ENCODE data around the gene MCM7.
"Not testable (repeated sequence)": the region's sequence is repeated elsewhere in the genome, so short reads cannot be mapped to it uniquely, and the experiment has no call there.

MCM7 gene

GRCh38 chr7:100101016-100101862, at the start of gene MCM7, which contains the start of gene AP4M1:
Gene MCM7, minus strand, starts transcription at chr7:100101397. Its CDS starts 103 bp downstream, at chr7:100101294.
Gene AP4M1, plus strand, starts transcription at chr7:100101643. Its CDS starts 72 bp downstream, at chr7:100101715.
- DNase-seq (ENCODE audit: low spot score): peak; percentile 99

GRCh38 chr7:100148559-100149328, 47.5 kb upstream of the MCM7 start, which contains the start of gene LAMTOR4:
Gene LAMTOR4, plus strand, starts transcription at chr7:100148918. Its CDS starts 55 bp downstream, at chr7:100148973.
- DNase-seq (ENCODE audit: low spot score): peak; percentile 100

GRCh38 chr7:100148225-100148558, 47.0 kb upstream of the MCM7 start:
- no peak for DNase-seq (ENCODE audit: low spot score)

- no peak for DNase-seq (ENCODE audit: low spot score)
Measured at GRCh38 chr7:100147278-100147677, 46.1 kb upstream of the MCM7 start.

- not testable (repeated sequence) for DNase-seq (ENCODE audit: low spot score)
Measured at GRCh38 chr7:100146350-100146749, 45.2 kb upstream of the MCM7 start.

- DNase-seq (ENCODE audit: low spot score): no peak
Measured at GRCh38 chr7:100142461-100142860, 41.3 kb upstream of the MCM7 start.

GRCh38 chr7:100141555-100141949, 40.4 kb upstream of the MCM7 start:
- DNase-seq (ENCODE audit: low spot score): no peak

GRCh38 chr7:100137851-100138760, 36.9 kb upstream of the MCM7 start:
- no peak for DNase-seq (ENCODE audit: low spot score)

- peak; percentile 88 for DNase-seq (ENCODE audit: low spot score)
Measured at GRCh38 chr7:100132697-100133151, 31.5 kb upstream of the MCM7 start.

- no peak for DNase-seq (ENCODE audit: low spot score)
Measured at GRCh38 chr7:100132126-100132525, 30.9 kb upstream of the MCM7 start.

- peak; percentile 75 for DNase-seq (ENCODE audit: low spot score)
Measured at GRCh38 chr7:100130608-100131453, 29.6 kb upstream of the MCM7 start.

GRCh38 chr7:100130220-100130607, 29.0 kb upstream of the MCM7 start:
- not testable (repeated sequence) for DNase-seq (ENCODE audit: low spot score)

- no peak for DNase-seq (ENCODE audit: low spot score)
Measured at GRCh38 chr7:100128637-100128963, 27.4 kb upstream of the MCM7 start.

GRCh38 chr7:100127866-100128636, 26.9 kb upstream of the MCM7 start:
- DNase-seq (ENCODE audit: low spot score): no peak

GRCh38 chr7:100126931-100127865, 26.0 kb upstream of the MCM7 start, which contains the start of gene MBLAC1:
Gene MBLAC1, plus strand, starts transcription at chr7:100126967. Its CDS starts 429 bp downstream, at chr7:100127396.
- peak; percentile 89 for DNase-seq (ENCODE audit: low spot score)

GRCh38 chr7:100126239-100126930, 25.2 kb upstream of the MCM7 start:
- no peak for DNase-seq (ENCODE audit: low spot score)

GRCh38 chr7:100124301-100125230, 23.4 kb upstream of the MCM7 start:
- no peak for DNase-seq (ENCODE audit: low spot score)
